ENCODE data around the gene MGAT4B.

DNA sequence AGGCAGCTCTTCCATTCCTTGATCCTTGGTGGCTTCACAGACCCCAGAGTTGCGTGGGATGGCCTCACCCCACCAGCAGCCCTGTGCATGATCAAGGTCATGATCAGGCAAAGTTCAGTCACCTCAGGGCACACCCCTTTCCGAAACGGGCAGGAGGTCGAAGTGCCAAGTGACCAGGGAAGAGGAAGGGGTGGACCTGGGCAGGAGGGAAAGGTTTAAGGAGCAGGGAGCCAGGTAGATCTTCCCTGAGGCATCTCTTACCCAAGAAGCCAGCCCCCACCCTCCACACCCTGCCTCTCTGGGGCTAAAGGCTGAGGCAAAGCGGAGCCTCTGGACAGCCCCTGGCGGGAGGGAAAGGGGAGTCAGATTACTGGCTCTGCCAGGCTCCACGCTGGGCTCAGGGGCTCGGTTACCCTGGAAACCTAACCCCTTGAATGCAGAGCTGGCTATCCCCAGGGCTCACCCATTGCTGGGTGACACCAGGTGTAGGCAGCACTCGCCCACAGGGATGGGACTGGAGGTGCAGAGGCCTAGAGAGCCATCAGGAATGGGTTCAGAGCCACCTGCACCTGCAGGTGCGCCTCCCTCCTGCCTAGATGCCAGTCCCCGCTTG, 3.6 kb downstream of the MGAT4B start:
- TF ChIP-seq ZNF565 (CRISPR knock-in tag; conservative IDR thresholded peaks at IDR 0.05; ENCODE audit: low read depth) (no peak), RARB (CRISPR knock-in tag; IDR thresholded peaks at IDR 0.05) (no peak), ZFP3 (CRISPR knock-in tag; IDR thresholded peaks at IDR 0.05) (no peak), ZFP30 (CRISPR knock-in tag; IDR thresholded peaks at IDR 0.05) (no peak), GLIS3 (CRISPR knock-in tag; IDR thresholded peaks at IDR 0.05) (no peak), CREB5 (CRISPR knock-in tag; IDR thresholded peaks at IDR 0.05; ENCODE audit: low read depth) (no peak), CSRNP3 (CRISPR knock-in tag; IDR thresholded peaks at IDR 0.05) (no peak), ESRRG (CRISPR knock-in tag; IDR thresholded peaks at IDR 0.05) (no peak), ARNTL (CRISPR knock-in tag; IDR thresholded peaks at IDR 0.05; ENCODE audit: borderline replicate concordance, low read depth) (no peak), ZNF8 (CRISPR knock-in tag; IDR thresholded peaks at IDR 0.05) (no peak)
- TF ChIP-seq, protein P1, sequence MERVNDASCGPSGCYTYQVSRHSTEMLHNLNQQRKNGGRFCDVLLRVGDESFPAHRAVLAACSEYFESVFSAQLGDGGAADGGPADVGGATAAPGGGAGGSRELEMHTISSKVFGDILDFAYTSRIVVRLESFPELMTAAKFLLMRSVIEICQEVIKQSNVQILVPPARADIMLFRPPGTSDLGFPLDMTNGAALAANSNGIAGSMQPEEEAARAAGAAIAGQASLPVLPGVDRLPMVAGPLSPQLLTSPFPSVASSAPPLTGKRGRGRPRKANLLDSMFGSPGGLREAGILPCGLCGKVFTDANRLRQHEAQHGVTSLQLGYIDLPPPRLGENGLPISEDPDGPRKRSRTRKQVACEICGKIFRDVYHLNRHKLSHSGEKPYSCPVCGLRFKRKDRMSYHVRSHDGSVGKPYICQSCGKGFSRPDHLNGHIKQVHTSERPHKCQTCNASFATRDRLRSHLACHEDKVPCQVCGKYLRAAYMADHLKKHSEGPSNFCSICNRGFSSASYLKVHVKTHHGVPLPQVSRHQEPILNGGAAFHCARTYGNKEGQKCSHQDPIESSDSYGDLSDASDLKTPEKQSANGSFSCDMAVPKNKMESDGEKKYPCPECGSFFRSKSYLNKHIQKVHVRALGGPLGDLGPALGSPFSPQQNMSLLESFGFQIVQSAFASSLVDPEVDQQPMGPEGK (CRISPR knock-in tag; IDR thresholded peaks at IDR 0.05; ENCODE audit: borderline replicate concordance): no peak

Measured in SK-N-SH treated with all-trans-retinoic acid at 6 μM for 48 hours (cell line).